Activated CD4-positive, alpha-beta T cell treated with anti-CD3 and anti-CD28 coated beads, Interleukin-2, amount 50 U/mL, for 48 hours (primary cell): ENCODE results near the gene GNG7.
"Not testable (repeated sequence)": the region's sequence is repeated elsewhere in the genome, so short reads cannot be mapped to it uniquely, and the experiment has no call there.

Source experiments
- DNase-seq, 2 experiments: peaks; one replicate each; pipeline ENCODE4 v3.0.0-alpha.2; 2020

The GNG7 gene

GRCh38 chr19:2495651-2496316 is 206.7 kb downstream of the GNG7 start:
- DNase-seq = no peak

DNA sequence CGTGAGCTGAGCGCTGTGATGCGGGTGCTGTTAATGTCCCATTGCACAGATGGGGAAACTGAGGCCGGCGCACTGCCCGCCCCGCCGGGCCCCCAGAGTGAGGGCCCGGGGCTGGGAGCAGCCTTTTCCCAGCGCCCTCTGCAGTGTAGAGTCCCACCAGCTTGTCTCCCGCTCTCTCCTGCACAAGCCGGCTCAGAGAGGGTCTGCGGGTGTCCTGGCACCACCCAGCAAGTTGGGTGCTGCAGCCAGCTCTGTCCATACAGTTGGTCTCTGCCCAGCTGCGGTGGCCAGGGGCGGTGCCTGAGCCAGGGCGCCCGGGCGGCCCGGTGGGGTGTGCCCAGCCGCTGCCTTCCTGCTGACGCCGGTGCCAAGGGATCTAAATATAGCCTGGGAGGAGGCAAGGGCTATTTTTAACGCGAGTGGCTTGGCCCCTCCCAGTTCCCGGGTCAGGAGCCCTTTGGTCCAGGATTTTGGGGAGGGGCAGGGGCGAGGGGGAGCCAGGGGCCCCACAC is 207.3 kb downstream of the GNG7 start:
- no peak for DNase-seq

GRCh38 chr19:2494447-2495129 is 207.9 kb downstream of the GNG7 start:
- peak; percentile 50 to 60 for DNase-seq

DNA sequence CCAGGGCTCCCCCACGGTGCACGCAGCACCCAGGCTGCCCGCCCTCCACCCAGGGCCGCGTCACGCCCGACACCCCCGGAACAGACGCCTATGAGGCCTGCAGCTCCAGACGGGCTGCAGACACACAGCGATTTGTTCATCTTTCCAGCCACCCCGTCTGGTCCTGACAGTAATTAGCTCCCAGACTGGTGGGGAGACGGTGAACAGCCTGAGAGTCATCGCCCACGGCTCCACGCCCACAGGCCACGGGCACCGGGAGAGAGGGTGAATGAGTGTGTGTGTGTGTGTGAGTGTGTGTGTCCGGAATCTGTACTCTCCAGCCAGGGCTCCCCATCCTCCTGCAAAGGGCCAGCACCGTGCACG is 208.4 kb downstream of the GNG7 start:
- no peak for DNase-seq

DNA sequence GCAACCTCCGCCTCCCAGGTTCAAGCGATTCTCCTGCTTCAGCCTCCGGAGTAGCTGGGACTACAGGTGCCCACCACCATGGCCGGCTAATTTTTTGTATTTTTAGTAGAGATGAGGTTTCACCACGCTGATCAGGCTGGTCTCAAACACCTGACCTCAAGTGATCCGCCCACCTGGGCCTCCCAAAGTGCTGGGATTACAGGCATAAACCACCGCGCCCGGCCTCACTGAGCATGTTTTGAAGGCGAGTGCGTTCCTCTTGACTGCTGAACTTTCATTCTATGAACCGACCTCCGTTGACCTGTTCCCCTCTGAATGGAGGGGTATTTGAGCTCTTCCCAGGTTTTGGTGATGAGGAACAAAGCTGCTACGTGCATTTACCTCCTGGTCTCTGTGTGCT is 209.0 kb downstream of the GNG7 start:
- DNase-seq = not testable (repeated sequence)

- no peak for DNase-seq
Measured at GRCh38 chr19:2492870-2493269, 209.6 kb downstream of the GNG7 start.

- no peak for DNase-seq
Measured at GRCh38 chr19:2491130-2491801, 211.2 kb downstream of the GNG7 start.

GRCh38 chr19:2490659-2491058 is 211.8 kb downstream of the GNG7 start:
- no peak for DNase-seq

DNA sequence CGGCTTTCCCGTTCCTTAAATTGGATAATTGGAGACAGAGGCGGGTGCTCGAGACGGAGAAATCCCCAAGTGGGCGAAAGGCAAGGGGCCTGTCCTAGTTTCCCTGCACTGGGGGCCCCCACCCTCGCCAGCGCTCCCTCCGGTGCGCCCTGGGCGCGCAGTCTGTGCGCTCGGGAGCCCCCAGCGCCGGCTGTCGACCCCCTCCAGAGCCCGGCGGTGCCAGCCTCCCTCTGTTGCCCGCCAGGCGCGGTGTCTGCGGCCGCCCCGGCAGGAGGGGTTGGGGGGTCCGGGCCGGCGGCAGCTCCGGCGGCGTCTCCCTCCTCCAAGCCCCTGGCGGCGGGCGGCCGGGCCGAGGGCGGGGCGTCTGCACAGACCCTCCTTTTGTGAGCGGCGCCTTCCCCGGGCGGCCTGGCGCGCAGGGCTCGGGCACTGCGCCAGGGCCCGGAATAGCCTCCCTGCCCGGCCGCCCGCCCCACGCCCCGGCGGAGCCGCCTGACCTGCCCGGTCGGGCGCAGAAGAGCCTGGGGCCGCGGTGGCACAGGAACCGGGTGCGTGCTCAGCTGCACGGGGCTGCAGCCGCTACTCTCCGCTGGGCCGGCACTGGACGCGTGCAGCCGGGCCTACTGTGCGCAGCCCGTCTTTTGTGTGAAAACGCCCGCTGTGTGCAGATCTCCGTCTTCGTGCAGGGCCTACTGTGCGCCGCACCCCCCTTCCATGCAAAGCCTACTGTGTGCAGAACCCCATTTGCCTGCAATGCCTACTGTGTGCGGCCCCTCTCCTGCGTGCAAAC is 213.4 kb downstream of the GNG7 start:
- peak in 1 of 2 experiments; percentile 26 for DNase-seq

DNA sequence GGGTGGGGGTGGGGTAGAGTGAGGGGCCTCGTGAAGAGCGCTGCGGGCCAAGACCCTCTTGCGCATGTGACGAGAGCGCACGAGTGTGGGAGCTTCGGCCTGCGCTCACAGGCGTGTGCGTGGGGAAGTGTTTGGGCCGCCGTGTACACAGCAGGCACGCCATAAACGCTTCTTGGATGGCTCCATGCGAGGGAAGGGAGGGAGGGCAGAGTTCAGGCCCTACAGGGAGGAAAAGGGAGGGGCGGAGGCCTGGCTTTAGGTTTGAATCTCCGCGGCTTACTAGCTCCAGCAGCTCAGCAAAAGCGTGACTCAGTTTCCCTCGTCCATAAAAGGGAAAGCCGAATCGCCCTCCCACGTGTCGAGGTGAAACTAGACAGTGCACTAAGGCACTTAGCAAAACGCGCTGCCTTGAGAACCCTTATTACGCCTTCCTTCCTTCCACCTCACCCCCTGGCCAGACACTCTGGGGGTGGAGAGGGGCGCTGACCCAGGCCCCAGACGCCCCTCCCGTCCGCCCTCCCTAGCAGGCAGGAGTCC is 214.0 kb downstream of the GNG7 start:
- peak in 1 of 2 experiments; percentile 29 for DNase-seq

DNA sequence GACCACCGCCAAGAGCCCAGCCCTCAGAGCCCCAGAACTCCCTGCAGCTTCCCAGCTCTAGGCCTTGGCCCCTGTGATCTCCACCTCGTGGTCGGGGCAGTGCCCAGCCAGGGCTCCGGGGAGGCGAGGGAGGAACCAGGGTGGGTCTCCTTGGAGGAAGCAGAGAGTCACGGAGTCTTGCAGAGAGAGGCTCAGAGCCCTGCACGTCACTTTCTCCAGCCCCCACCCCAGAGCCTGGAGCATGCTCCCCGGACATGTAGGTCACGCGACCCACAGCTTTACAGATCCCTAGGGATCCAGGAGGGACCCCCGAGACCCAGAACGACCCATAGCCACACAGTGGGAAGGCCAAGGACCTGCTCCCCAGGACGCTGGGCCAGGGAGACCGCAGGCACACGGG is 214.7 kb downstream of the GNG7 start:
- DNase-seq = no peak

GRCh38 chr19:2487090-2487489 is 215.4 kb downstream of the GNG7 start:
- no peak for DNase-seq

GRCh38 chr19:2485428-2485827 is 217.1 kb downstream of the GNG7 start:
- DNase-seq = no peak

DNA sequence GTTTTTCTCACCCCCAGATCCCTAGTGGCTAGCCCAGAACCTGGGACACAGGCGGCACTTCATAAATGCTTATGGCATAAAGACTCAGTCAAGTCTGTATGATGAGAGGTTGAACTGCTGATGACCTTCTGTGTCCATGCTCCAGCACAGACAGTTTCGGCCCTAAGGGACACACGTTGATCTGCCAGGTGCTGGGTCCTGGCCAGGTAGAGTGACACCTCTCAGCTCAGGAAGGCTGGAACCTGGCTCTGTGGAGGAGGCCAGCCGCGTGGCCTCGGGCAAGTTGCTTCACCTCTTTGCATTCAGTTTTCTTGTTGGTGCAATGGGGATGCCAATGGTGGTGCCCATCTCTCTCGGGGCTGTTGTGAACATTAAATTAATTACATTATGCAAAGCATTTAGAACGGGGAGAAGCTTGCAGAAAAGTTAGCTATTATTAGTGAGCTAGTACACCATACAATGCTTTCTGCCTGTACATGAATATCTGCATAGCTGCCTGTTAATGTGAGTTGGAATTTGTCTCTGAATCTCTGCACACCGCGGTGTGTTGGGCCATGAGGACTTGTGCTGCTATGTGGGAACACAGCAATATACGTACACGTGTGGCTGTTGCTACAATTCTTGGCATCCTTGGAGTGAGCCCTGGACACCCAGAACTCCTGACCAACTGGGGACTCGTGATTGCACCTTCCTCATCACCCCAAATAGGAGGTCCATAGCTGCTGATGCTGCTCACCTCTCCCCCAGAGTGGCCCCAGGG is 218.1 kb downstream of the GNG7 start:
- no peak for DNase-seq

DNA sequence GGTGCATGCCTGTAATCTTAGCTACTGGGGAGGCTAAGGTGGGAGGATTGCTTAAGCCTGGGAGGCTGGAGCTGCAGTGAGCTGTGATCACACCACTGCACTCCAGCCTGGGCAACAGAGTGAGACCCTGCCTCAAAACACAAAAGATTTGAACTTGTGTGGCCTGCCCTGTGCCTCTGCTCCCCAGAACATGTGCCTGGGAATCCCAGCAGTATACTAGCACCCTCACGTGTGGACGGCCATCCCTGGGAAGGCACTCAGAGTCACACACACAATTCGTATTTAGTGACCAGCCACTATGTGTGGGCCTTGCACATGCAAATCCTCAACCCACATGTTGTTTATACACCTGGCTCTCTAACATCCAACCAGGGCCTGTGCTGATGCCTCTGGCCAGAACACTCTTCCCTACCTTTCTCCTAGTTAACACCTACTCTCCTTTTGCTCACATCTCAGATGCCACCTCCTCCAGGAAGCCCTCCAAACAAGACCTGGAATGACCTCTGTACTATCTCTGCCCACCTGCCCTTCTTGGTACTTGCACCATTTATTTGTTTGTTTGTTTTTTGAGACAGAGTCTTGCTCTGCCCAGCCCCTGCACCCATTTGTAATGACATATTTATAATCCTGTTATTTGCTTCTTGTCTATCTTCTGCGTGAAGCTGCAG is 218.9 kb downstream of the GNG7 start:
- DNase-seq = no peak

GRCh38 chr19:2483084-2483483 is 219.4 kb downstream of the GNG7 start:
- no peak for DNase-seq

GRCh38 chr19:2482354-2483038 is 220.0 kb downstream of the GNG7 start:
- no peak for DNase-seq

GRCh38 chr19:2481466-2481865 is 221.0 kb downstream of the GNG7 start:
- DNase-seq = no peak

GRCh38 chr19:2479556-2480194 is 222.8 kb downstream of the GNG7 start:
- DNase-seq = no peak
